A549 treated with CpdA at 1 μM for 4 hours (cell line): ENCODE data around the gene EIF3A. TPM values are rescaled to one million over a fixed set of nuclear protein-coding genes. Genes with fewer than 3 reads are reported as not detected.

Experiments used
- total RNA-seq: library from RNA; stranded (reverse); fragments of 200-300 nt; extraction: Qiagen RNA extraction; gene quantifications from 5 replicates; pipeline ENCODE4 v1.2.3, GENCODE V29; 2022; ENCODE audit warnings: low read depth

The EIF3A gene
- total RNA-seq, result 124 to 180 TPM (median 140 TPM) in 5 replicates

DNA sequence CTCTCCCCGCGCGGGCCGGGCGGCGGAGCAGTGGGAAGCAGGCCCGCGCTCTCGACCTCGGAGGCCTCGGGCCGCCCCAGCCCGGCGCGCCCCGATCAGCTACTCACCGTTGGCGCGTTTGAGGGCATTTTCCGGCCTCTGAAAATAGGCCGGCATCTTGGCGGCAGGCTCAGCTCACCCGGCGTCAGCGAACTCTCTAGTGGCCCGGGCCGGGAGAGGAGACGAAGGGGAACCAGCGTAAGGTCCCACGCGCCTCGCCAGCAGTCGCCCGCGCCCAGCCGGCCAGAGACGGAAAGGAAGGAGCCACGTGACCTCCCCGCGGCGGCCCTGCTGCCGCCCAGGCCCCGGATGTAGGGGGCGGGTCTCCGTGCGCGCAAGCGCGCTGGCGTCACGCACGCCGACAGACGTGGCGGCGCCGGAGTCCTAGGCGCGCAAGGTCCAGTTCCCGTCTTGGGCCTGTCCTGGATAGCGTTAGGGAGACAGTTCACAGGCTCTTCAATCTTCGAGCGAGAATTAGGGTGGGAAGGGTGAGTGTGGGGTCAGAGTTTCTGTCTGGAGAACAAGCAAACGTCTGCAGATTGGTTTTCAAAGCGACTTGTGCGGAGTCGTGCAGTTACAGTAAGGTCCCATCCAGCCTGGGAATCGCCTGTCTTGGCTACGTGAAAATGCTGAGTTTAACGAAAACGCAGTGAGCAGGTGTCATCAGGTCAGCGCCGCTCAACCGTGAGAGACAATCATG is at the start of gene EIF3A:
Gene EIF3A, minus strand, starts transcription at position 297 of the 739 bp plus-strand sequence. Its CDS starts 141 bp downstream, at position 156.

DNA sequence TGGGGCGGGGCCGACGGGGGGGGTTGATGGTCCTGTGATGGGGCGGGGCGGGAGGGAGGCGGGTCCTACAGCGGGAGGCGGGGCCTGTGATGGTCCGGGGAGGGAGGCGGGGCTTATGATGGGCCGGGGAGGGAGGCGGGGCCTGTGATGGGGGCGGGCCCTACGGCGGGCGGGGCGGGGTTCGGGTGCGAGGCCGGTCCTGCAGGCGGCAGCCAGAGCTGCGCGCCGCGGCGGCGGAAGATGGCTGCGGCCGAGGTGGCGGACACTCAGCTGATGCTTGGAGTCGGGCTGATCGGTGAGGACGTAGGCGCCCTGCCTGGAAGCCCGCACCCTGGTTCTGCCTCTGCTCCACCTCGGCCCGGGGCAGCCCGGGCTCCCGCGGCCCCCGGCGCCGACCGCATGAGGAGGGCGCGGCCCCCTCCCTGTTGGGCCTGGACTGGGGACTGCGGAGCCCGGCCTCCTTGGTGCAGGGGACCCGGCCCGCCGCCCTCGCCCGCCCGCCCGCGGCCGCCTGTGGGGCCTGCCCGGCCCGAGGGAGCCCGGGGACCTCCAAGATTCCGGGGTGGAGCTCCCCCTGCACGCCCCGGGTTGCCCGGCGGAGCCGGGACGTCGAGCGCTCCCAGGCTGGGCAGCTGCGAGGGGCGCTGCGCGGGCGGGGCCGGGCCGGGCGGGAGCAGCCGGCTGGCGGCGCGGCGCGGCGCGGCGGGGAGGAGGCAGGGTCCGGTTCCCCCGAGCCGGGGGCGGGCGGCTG is 23.5 kb upstream of the EIF3A start, which contains the start of gene DENND10:
Gene DENND10, plus strand, starts transcription at position 211 of the 751 bp plus-strand sequence. Its CDS starts 30 bp downstream, at position 241.

GRCh38 chr10:119029613-119030420 is 50.8 kb downstream of the EIF3A start, which contains the start of gene NANOS1:
TSS of gene NANOS1 (plus strand) at chr10:119029714. CDS start at chr10:119029802, 88 bp downstream.

Other genes with a start within 250 kb of the EIF3A start
- gene NANOS1, start 51.1 kb downstream of the EIF3A start, total RNA-seq, result 2.0 to 2.6 TPM (median 2.3 TPM) in 5 replicates
- gene DENND10, start 23.3 kb upstream of the EIF3A start, total RNA-seq, result 46.9 to 67.2 TPM (median 55.9 TPM) in 5 replicates
- gene SFXN4, start 84.9 kb upstream of the EIF3A start, total RNA-seq, result 48.7 to 55.7 TPM (median 52.4 TPM) in 5 replicates
- 276 to 336 TPM (median 325 TPM) in 5 replicates for gene PRDX3, start 98.0 kb upstream of the EIF3A start, total RNA-seq
- gene GRK5, start 126.8 kb upstream of the EIF3A start, total RNA-seq, result 11.8 to 14.4 TPM (median 13.6 TPM) in 5 replicates